Limb (tissue), 2 donors: Measurements from ENCODE around the gene PABPN1.
"Not testable (repeated sequence)": the region's sequence is repeated elsewhere in the genome, so short reads cannot be mapped to it uniquely, and the experiment has no call there.

Experiments used
- DNase-seq, 2 donors: peaks; one replicate each; pipeline ENCODE4 v3.0.0-alpha.2; 2016; ENCODE audit errors: extremely low spot score in 2 of 2

Gene PABPN1

DNA sequence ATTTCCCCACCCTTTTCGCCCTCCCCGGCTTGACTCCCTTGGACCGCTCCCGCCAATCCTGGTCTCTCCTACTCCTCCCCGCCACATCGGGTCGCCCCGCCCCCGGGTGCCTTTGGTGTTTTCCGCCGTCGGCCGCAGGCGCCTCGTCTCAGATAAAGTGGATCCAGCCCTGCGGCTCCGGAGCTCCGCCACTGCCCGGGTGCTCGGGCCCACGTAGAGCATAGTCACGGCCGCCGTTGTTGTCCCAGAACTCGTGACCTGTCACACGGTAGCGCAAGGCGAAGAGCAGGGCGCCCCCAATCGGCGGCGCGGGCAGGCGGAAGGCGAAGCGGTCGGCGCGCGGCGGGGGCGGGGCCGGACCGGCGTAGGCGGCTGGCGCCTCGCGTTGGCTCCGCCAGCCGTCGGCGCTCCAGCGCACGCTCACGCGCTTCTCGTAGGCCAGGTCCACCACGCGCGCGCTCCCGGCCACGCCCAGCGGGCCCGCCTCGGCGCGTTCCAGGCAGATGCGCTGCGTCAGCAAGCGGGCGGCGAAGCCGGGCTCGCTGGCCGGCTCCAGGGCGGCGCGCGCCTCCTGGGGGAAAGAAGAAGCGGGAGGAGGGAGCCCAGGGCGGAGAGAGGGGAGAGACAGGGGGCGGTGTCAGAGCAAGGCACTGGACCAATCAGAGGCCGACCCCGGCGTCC is 19.8 kb upstream of the PABPN1 start:
- DNase-seq: peak; percentile 99

DNA sequence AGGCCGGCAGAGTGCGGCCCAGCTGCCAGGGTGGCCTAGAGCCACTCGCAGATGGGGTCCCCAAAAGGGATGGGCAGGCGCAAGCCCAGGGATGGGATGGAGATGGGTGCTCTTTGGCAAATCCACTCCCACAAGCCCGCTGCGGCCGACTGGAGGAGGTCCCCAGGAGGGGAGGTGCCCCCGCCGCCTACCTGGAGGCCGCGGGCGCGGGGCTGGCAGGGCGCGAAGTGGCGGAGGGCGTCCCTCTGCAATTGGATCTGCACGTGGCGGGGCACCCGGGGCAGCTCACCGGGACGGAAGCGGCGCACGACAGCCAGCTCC is 19.3 kb upstream of the PABPN1 start:
- DNase-seq: no peak

DNA sequence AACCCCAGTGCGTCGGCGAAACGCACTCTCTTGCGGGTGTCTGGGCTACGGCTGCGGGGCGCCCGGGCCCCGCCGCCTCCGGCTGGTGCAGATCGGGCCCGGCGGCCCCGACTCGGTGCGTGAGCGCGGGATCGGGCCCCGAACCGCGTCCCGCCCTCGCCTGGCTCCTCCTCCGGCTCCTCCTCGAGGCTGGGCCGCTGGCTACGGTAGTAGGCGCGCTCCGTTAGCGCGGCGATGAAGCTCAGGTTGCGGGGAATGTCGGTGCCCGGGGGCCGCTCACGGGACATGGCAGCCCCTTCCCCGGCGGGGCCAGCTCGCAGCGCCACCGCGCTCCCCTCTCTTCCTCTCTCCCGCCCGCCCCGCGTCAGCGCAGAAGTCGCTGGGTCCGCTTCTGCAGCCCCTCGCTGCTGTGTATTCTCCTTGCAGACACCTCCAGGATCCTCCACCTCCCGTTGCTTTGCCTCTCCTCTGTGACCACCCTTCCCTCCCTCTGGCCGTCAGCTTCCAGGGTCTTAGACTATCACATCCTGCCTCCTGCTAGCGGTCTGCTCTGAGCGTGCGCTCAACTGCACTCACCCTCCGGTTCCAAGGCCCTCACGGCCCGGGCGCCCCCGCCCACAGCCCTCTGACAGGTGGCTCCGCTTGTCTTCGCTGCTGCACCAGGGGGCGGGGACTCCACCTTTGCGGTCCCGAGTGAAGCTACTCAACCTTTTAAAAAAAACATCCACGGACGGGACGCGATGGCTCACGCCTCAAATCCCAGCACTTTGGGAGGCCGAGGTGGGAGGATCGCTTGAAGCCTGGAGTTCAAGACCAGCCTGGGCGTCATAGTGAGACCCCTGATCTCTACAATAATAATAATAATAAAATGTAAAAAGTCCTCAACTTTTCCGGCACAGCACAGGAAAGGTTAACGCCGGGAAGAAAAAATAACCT is 18.7 kb upstream of the PABPN1 start, which contains the start of gene PPP1R3E:
TSS of gene PPP1R3E (minus strand) at position 570 of the 936 bp plus-strand sequence. CDS start at position 287, 283 bp downstream.
- DNase-seq: peak; percentile 48 to 80

DNA sequence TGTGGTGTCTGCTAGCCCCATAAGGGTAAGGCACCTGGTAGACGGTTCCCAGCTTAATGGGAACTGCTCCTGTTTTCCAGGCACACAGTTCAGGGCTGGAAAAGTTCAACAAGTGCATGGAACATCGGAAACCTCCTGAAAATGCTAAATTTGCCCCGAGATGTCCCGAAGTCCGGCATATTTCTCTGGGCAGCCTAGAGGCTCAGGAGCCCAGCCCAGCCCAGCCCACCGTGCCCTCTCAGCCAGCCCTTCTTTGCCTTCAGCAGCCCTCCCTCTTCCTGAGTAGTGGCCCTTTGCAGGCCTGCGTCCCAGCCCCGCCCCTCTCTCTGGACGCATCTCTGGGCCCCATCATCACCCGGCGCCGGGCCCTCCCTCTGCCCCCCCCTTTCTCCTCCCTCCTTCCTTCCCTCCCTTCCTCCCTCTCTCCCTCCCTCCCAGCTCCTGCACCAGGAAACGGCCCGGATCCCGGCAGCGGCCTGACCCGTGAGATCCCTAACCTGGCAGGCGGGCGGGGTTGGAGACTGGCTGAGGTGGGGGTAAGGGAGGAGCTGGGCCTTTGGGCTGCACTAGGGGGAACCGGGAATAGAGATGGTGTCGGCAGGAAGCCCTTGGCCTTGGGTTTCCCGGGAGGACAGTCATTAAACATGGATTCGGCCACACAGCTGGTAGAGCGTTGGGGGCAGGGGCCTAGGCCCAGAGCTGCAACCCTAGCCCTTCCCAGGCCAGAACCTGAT is 14.7 kb upstream of the PABPN1 start, which contains the start of gene BCL2L2:
TSS of gene BCL2L2 (plus strand) at position 422 of the 734 bp plus-strand sequence. CDS start 935 bp downstream, outside the sequence.
- DNase-seq: peak; percentile 92 to 95

DNA sequence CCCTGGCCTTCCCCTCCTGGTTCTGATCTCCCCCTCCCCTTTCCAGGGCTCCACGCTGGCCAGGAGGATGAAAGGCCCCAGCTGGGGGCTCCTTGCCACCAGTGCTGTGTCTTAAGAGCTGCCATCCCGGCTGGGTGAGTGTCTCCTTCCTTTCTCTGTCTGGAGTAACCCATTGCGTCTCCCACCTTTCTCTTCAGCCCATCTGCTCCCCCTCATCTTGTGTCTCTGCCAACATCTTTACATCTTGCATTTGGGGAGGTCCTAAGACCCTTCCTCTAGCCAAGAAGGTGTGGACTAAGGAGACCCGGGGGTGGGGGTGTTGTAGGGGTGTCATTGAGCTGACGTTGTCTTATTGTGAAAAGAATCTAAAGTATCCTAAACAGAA is 14.1 kb upstream of the PABPN1 start:
- no peak for DNase-seq

DNA sequence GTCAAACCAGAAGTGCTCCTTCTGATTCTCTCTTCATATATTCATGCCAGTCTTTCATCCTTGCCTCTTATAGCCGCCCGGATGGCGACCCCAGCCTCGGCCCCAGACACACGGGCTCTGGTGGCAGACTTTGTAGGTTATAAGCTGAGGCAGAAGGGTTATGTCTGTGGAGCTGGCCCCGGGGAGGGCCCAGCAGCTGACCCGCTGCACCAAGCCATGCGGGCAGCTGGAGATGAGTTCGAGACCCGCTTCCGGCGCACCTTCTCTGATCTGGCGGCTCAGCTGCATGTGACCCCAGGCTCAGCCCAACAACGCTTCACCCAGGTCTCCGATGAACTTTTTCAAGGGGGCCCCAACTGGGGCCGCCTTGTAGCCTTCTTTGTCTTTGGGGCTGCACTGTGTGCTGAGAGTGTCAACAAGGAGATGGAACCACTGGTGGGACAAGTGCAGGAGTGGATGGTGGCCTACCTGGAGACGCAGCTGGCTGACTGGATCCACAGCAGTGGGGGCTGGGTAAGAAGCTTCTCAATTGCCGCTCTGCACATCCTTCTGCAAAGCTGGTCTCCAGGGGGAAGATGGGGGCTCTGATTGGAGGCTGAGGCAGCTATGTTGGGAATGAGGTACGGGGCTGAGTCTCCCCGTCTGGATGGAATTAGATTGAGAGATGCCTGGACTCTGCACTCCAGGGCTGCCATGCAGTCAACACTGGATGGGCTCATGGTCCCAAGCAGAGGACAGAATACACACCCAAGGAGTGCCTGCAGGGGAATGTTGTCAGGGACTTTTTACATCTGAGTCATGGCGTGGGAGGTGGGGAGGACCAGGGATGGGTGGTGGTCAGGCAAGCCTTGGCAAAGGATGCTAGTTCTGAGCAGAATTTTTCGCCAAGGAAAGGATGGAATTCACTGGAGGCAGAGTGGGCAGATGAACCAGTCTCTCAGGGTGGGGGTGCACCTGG is 13.3 kb upstream of the PABPN1 start:
- DNase-seq: no peak

DNA sequence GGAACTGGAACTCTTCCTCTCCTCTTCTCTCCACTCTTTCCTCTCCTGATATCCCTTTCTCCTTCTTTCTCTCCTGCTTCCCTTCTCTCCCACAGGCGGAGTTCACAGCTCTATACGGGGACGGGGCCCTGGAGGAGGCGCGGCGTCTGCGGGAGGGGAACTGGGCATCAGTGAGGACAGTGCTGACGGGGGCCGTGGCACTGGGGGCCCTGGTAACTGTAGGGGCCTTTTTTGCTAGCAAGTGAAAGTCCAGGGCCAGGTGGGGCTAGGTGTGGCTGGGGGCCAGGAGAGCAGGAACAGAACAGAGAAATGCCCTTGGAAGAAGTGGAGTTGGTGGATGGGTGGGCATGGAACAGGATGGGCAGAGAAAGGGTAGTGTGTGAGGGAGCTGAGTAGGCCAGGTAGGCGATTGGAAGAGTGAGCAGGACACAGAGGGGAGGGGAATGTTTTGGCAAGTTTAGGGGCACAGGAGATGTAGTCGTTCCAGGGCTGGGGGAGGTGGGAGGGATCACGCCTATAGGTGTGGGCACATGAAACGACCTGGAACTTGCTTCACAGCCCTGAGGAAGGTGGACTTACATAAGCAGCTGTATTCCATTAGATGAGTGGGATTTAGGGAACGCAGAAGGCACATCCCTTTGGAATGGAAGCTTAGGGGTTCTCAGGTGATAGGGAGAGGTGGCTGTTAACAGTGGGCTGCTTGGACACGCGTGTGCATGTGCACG is 12.4 kb upstream of the PABPN1 start:
- no peak for DNase-seq

DNA sequence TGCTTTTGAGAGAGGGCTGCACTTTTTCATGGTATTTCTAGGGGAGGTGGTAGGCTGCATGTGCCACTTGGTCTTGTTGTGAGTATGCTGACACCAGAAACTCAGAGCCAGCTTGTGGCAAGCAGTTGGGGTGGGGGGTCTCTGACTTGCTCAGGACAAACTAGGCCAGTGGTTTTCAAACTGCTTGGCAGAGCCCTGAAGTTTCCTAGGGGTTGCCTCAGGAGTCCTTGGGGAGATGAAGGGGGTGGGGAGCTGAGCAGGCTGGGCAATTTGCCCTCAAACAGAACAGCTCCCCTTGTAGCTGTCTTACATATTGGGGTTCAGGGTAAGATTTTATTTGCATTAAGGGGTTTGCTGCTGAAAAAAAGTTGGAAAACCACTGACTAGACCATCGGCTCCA is 10.7 kb upstream of the PABPN1 start:
- no peak for DNase-seq

DNA sequence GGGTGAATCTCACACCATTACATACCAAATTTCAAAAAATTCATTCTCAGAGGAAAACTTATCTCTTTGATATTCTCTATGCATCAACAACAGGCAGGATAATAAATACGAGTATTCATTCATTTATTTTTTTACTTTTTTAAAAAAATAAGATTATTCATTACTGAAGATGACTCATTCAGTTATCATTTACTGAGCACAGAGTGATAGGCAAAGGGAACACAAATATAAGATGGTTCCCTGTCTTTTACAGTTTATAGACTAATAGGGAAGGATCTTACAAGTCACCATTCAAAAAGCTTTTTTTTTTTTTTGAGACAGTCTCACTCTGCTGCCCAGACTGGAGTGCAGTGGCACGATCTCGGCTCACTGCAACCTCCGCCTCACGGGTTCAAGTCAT is 5.0 kb upstream of the PABPN1 start:
- DNase-seq: no peak

DNA sequence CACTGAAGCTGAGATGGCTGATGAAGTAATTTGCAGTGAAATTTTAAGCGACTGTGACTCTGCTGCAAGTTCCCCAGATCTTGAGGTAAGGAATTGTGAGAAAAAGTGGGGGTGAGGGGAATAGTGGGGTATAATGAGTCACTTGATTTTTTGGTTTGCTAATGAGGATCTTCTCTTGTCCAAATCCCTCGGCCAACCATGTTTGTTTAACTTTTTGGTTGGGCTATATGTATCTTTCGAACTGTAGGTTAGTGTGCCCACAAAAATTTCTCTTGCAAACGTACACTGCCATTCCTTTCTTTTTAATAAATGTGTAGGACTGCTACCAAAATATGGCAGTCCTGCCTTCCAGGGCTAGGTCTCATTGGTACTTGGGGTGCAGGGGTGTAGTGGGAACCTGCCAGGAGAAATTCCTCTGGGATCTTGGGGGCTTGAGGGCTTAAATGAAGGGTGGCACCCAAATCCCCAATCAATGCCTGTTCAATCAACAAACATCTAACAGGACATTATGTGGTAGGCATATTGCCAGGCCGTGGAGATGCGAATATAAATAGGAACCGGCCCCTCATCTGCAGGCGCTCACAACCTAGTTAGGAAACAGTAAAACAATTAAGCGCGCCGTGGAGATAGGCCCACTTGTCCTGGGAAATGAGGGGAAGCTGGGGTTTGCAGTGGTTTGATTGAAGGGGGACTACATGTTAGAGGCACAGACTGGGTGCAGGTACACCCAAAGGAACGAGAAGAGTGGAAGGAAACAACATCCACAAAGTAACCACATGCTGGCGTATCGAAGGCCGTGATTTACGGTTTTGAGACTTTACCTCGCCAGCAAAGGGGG is 1.3 kb upstream of the PABPN1 start:
- no peak for DNase-seq

DNA sequence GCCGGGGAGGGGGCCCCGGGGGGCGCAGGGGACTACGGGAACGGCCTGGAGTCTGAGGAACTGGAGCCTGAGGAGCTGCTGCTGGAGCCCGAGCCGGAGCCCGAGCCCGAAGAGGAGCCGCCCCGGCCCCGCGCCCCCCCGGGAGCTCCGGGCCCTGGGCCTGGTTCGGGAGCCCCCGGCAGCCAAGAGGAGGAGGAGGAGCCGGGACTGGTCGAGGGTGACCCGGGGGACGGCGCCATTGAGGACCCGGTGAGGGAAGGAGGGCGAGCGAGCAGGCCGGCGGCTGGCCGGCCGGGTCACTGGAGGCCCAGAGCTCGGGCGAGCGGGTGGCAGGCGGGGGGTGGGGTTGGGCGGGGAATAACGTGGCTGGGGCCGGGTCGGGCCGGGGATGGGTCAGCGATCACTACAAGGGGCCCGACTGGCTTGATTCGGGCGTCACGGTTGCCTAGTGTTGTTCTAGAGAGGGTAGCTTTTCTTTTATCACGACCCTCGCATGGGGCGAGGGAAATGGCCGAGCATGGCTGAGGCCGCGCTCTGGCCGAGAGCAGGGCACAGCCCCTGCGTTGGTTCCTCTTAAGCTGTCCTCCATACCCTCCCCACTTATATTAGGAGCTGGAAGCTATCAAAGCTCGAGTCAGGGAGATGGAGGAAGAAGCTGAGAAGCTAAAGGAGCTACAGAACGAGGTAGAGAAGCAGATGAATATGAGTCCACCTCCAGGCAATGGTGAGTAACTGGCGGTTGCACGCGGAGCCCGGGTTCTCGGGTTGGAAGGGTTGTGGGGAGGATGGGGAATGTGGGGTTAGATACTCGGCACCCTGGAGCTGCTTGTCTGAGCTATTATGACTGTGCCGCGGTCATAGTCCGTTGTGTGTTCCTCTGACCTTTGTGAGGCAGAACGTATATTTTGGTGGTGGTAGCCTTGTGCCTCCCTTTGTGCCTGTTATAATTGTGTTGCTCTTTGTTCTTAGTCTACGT is 603 bp downstream of the PABPN1 start:
- peak; percentile 30 to 67 for DNase-seq

DNA sequence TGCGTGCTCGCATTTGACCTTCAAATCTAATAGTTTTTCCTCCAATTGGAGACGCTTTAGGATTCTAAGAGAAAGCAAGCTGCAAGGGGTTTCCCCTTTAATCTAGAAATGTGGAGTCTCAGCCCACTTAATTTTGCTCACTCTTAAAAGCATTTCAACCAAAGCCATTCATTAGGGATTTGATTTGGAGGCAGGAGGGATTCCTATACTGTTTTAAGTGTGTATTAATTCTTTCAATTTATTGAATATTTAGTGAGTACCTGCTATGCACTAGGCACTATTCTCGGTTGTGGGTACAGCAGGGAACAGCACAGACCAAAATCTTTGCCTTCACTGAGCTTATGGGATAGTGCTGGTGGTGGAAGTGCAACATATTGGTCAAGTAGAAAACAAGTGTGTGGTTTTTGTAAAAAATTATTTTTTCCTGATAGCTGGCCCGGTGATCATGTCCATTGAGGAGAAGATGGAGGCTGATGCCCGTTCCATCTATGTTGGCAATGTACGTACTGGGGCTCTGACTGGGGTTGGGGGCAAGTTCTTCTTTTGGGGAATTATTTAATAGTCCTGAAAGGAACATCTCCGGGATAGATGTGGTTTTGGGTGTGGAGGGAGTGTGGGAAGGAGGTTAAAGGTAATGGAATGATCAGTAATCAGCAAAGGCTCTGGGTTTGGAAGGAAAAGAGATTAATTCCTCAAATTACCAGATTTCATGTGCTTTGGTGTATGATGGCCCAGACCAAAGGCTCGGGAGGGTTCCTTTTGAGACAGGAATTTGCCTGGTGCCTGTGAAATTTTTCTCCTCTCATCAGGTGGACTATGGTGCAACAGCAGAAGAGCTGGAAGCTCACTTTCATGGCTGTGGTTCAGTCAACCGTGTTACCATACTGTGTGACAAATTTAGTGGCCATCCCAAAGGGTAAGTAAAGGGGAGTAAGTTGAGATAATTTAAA is 1.6 kb downstream of the PABPN1 start:
- no peak for DNase-seq

DNA sequence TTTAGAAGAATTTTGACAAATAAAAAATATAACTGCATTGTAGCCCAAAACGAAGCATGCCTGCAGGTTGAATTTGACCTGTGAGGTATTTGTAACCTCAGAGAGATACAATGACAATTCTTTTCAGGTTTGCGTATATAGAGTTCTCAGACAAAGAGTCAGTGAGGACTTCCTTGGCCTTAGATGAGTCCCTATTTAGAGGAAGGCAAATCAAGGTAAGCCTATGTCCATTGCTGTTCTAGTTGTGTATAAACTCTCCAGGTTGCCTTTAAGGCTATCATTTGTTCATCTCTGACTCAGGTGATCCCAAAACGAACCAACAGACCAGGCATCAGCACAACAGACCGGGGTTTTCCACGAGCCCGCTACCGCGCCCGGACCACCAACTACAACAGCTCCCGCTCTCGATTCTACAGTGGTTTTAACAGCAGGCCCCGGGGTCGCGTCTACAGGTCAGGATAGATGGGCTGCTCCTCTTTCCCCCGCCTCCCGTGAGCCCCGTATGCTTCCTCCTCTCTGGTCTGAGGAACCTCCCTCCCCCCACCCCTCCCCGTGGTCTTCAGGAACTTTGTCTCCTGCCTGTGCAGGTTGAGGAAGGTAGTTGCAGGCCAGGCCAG is 2.7 kb downstream of the PABPN1 start:
- DNase-seq: no peak

DNA sequence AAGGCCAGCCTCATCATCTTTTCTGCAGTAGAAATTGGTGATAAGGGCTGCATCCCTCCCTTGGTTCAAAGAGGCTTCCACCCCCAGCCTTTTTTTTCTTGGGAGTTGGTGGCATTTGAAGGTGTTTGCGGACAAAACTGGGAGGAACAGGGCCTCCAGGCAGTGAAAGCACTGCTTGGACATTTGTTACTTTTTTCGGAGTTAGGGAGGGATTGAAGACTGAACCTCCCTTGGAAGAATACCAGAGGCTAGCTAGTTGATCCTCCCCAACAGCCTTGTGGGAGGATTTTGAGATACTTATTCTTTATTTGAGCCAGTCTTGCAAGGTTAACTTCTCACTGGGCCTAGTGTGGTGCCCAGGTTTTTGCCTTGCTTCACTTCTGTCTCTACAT is 3.2 kb downstream of the PABPN1 start:
- no peak for DNase-seq

DNA sequence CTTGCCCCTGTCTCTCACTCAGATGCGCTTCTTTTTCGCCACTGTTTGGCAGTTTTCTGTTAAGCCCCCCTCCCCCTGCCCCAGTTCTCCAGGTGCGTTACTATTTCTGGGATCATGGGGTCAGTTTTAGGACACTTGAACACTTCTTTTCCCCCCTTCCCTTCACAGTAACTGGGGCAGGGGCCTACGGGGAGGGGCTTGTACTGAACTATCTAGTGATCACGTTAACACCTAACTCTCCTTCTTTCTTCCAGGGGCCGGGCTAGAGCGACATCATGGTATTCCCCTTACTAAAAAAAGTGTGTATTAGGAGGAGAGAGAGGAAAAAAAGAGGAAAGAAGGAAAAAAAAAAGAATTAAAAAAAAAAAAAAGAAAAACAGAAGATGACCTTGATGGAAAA is 3.7 kb downstream of the PABPN1 start:
- DNase-seq: no peak

DNA sequence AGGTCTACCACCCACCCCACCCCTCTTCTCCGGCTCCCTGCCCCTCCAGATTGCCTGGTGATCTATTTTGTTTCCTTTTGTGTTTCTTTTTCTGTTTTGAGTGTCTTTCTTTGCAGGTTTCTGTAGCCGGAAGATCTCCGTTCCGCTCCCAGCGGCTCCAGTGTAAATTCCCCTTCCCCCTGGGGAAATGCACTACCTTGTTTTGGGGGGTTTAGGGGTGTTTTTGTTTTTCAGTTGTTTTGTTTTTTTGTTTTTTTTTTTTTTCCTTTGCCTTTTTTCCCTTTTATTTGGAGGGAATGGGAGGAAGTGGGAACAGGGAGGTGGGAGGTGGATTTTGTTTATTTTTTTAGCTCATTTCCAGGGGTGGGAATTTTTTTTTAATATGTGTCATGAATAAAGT is 4.5 kb downstream of the PABPN1 start:
- not testable (repeated sequence) for DNase-seq
